K562 (cell line): ENCODE measurements around the gene PIK3R5. TPM values are rescaled to one million over a fixed set of nuclear protein-coding genes. Genes with fewer than 3 reads are reported as not detected.

ENCODE experiments used
- ATAC-seq: fragments of 200-7000 bp; cut with Tn5 transposase; 3 replicates; pipeline ENCODE4 v1.9.1; 2020; ENCODE audit warnings: moderate library complexity
- BruUV-seq: library from RNA; stranded (reverse); fragments of 400-500 nt; replicated peaks from 2 replicates; lab custom pipeline; 2021; lab: Mats Ljungman, UMichigan
- CTCF ChIA-PET: fragments of 300-600 bp; formaldehyde crosslinking; extraction: SDS; loops from one replicate; lab custom pipeline; 2021; ENCODE audit warnings: low intra/inter-chr PET ratio; lab: Yijun Ruan, JAX
- POLR2A ChIA-PET: fragments of 300-600, 350-650 bp; sonication (Branson Sonifier 250); formaldehyde crosslinking; extraction: SDS; loops from one replicate; lab custom pipeline; 2021; ENCODE audit warnings: antibody characterized with exemption, inconsistent platforms; lab: Yijun Ruan, JAX
- DNase-seq, 4 experiments: peaks; one replicate each; pipeline versions ENCODE4 v3.0.0 to v3.0.0-alpha.2; 2011 to 2018; ENCODE audit warnings: low spot score in 3 of 4, mixed read lengths in 3 of 4; ENCODE audit errors: extremely low read depth in 1 of 4
- FAIRE-seq: peaks from 2 replicates; lab custom pipeline; 2011; peaks lifted over from hg19 to GRCh38; lab: Jason Lieb, UNC
- H2AFZ ChIP-seq: 2 replicates; pipeline ENCODE4 v1.6.0; 2011; ENCODE audit warnings: low read depth, low read length, control low read depth, inconsistent platforms
- H3K27ac ChIP-seq: fragments of 200-600 bp; 3 replicates; pipeline ENCODE4 v1.8.0; 2011; ENCODE audit warnings: low read depth, mild to moderate bottlenecking, control low read depth, inconsistent platforms, low read length, moderate library complexity, mixed read lengths; ENCODE audit errors: extremely low read depth
- H3K27me3 ChIP-seq, 2 experiments: fragments of 300-600 bp in 1 of 2; 2 replicates in 1 of 2; 3 replicates in 1 of 2; pipeline versions ENCODE4 v1.6.0 to v1.8.0; 2011; ENCODE audit warnings: inconsistent platforms in 2 of 2, low read length in 2 of 2, mild to moderate bottlenecking in 1 of 2, mixed read lengths in 1 of 2, moderate library complexity in 1 of 2; ENCODE audit not compliant: control insufficient read depth in 2 of 2, insufficient read depth in 2 of 2
- H3K36me3 ChIP-seq: fragments of 300-600 bp; 3 replicates; pipeline ENCODE4 v1.8.0; 2011; ENCODE audit warnings: mild to moderate bottlenecking, low read length, inconsistent platforms; ENCODE audit not compliant: control insufficient read depth, insufficient read depth
- H3K4me1 ChIP-seq, 2 experiments: fragments of 200-600 bp in 1 of 2; replicated peaks in 1 of 2; 2 replicates in 1 of 2; 3 replicates in 1 of 2; pipeline versions ENCODE4 v1.5.1 to v1.8.0; 2011; ENCODE audit warnings: inconsistent platforms in 2 of 2, low read length in 2 of 2, mild to moderate bottlenecking in 1 of 2, mixed read lengths in 1 of 2, moderate library complexity in 1 of 2; ENCODE audit not compliant: control insufficient read depth in 2 of 2, insufficient read depth in 2 of 2
- H3K4me2 ChIP-seq: 2 replicates; pipeline ENCODE4 v1.6.1; 2011; ENCODE audit warnings: low read length, control low read depth, inconsistent platforms, mixed read lengths; ENCODE audit not compliant: insufficient read depth
- H3K4me3 ChIP-seq: fragments of 200-600 bp; sonication (generic), shearing (Covaris generic); 2 replicates; pipeline ENCODE4 v1.5.1; 2016; ENCODE audit warnings: control low read depth, inconsistent platforms
- H3K79me2 ChIP-seq: fragments of 200-600 bp; 3 replicates; pipeline ENCODE4 v1.8.0; 2011; ENCODE audit warnings: low read length, inconsistent platforms; ENCODE audit not compliant: control insufficient read depth, insufficient read depth
- H3K9ac ChIP-seq, 2 experiments: 2 replicates each; pipeline versions ENCODE4 v1.6.0 to v1.6.1; 2011; ENCODE audit warnings: low read depth in 2 of 2, low read length in 2 of 2, control low read depth in 1 of 2, inconsistent platforms in 1 of 2, mild to moderate bottlenecking in 1 of 2, mixed read lengths in 1 of 2; ENCODE audit not compliant: insufficient read depth in 1 of 2
- H3K9me1 ChIP-seq: one replicate; pipeline ENCODE4 v1.6.0; 2011; ENCODE audit warnings: inconsistent platforms, mild to moderate bottlenecking, low read length, moderate library complexity; ENCODE audit not compliant: control insufficient read depth, insufficient read depth
- H3K9me3 ChIP-seq: replicated peaks from 2 replicates; pipeline ENCODE4 v1.5.1; 2011; ENCODE audit warnings: low read depth, low read length, inconsistent platforms; ENCODE audit not compliant: control insufficient read depth, insufficient read depth
- H4K20me1 ChIP-seq: replicated peaks from 2 replicates; pipeline ENCODE4 v1.6.1; 2011; ENCODE audit warnings: low read length, inconsistent platforms, mixed read lengths; ENCODE audit not compliant: control insufficient read depth, insufficient read depth
- HNRNPL ChIP-seq: fragments of 200-400 bp; formaldehyde crosslinking; IDR thresholded peaks from 2 replicates; pipeline ENCODE4 v1.6.1; 2017; ENCODE audit warnings: low read depth, mild to moderate bottlenecking, low read length
- MCM3 ChIP-seq: fragments of 450-650 bp; IDR thresholded peaks from 2 replicates; pipeline ENCODE4 v1.6.1; 2016
- POLR2A ChIP-seq: fragments of 450-650 bp; conservative IDR thresholded peaks from 2 replicates; pipeline ENCODE4 v1.6.1; 2016
- PRMT5 ChIP-seq: sonication (generic); formaldehyde crosslinking; IDR thresholded peaks from 2 replicates; pipeline ENCODE4 v1.5.0; 2020; ENCODE audit warnings: missing genetic modification reagents
- ZFP30 ChIP-seq: fragments of 250-450 bp; sonication (Bioruptor Pico); IDR thresholded peaks from 2 replicates; pipeline ENCODE4 v1.8.0; 2022; ENCODE audit warnings: moderate library complexity, mild to moderate bottlenecking, inconsistent platforms, borderline replicate concordance
- ZNF644 ChIP-seq: fragments of 200-800 bp; sonication (Bioruptor generic); IDR thresholded peaks from 2 replicates; pipeline ENCODE4 v1.6.1; 2016; ENCODE audit warnings: low read depth, missing genetic modification characterization, missing compliant biosample characterization
- WGBS: fragments of 100-300 bp; shearing (Covaris generic); methylation state at CpG from one replicate; pipeline ENCODE4 v1.1.6; 2016; ENCODE audit warnings: low coverage, mixed read lengths; ENCODE audit not compliant: insufficient coverage; ENCODE audit errors: missing lambda C conversion rate; 5-methylcytosine and 5-hydroxymethylcytosine counted together
- in situ Hi-C: fragments of 300-500 bp; cut with MboI; formaldehyde crosslinking; loops from 4 replicates; pipeline ENCODE4 v1.15.0; 2018; ENCODE audit warnings: inconsistent platforms, mixed read lengths
- intact Hi-C: fragments of 100-400 bp; cut with micrococcal nuclease; formaldehyde crosslinking; loops from 2 replicates; pipeline ENCODE4 v1.14.2; 2022
- polyA plus RNA-seq, 8 experiments: library from polyadenylated mRNA; depleted of rRNA in 4 of 8; stranded (reverse) in 5 of 8; unstranded in 3 of 8; fragments of >200 nt; fragmentation: Nextera tagmentation in 2 of 8; fragmentation: Illumina TruSeq in 1 of 8; extraction: Ambion mirVana in 2 of 8; extraction: Trizol in 1 of 8; gene quantifications; 2 replicates each; pipeline versions ENCODE4 v1.2.1 to v1.2.3, GENCODE V29; 2011 to 2014; ENCODE audit warnings: inconsistent platforms in 1 of 8, missing spikeins in 1 of 8
- total RNA-seq, 7 experiments: library from RNA; depleted of rRNA in 6 of 7; stranded (reverse); fragments of >200 nt in 6 of 7; fragmentation: Illumina TruSeq in 2 of 7; extraction: Trizol in 2 of 7; gene quantifications; 2 replicates each; pipeline versions ENCODE4 v1.2.1 to v1.2.3, GENCODE V29; 2011 to 2021; ENCODE audit warnings: low replicate concordance in 1 of 7
- TF ChIP-seq, protein P1 (sequence below): fragments of 450-650 bp; IDR thresholded peaks from 2 replicates; pipeline ENCODE4 v1.6.1; 2016; ENCODE audit warnings: low read depth
- TF ChIP-seq, protein P2 (sequence below), 2 experiments: fragments of 450-650 bp in 1 of 2; sonication (generic) in 1 of 2; formaldehyde crosslinking; conservative IDR thresholded peaks; 2 replicates each; pipeline versions ENCODE4 v1.4.0 to v1.8.1; 2020 to 2022; ENCODE audit warnings: mild to moderate bottlenecking in 1 of 2, missing genetic modification reagents in 1 of 2
- TF ChIP-seq, protein P3 (sequence below): fragments of 200-800 bp; sonication (Bioruptor generic); IDR thresholded peaks from 2 replicates; pipeline ENCODE4 v1.6.1; 2016; ENCODE audit warnings: missing genetic modification characterization, missing compliant biosample characterization

The PIK3R5 gene
- total and polyA plus RNA-seq, 9 of the 15 experiments (the other 6 are each of a cell fraction or from before 2014, with no cell fraction given) = 0.01 to 0.38 TPM; not detected in 7

DNA sequence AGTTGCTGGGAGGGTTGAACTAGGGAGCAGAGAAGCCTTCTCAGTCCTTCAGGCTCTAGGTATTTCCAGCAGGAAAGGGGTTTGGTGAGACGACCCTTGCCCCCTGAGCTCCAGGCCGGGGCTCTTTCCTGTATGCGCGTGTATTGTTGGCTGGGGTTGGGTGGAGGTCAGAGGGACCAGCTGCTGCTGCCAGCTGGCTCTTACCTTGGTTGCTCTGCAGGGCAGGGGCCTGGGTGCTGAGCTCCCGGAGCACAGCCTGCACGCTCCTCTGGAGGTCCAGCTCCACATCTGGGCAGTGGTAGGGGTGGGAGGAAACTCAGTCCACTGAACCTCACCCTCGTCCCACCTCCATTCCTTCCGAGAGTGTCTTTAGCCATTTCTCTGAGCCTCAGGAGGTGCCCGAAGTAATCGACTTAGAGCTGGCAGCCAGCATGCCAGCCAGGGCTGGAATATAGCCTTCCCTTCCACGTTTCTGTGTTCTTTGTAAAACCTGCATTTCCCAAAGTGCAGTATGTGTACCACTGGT, 126.0 kb downstream of the PIK3R5 start:
- Histone ChIP-seq H2AFZ (no peak overlapping the region), H3K36me3 (no peaks in the 10 kb centered on the region), H3K79me2 (no peaks in the 10 kb centered on the region), H3K4me1 (no peaks in the 10 kb centered on the region), H3K27me3 (peaks cover 3 to 22% of the 10 kb centered on the region in 2 experiments; a peak in 3 of 5 replicates), H3K9ac (no peak overlapping the region), H3K4me3 (no peak overlapping the region), H3K27ac (no peak overlapping the region), H3K4me2 (no peak overlapping the region), H3K9me1 (no peaks in the 10 kb centered on the region), H3K9me3 (no peaks in the 10 kb centered on the region), H4K20me1 (no peaks in the 10 kb centered on the region)
- FAIRE-seq (no peak), DNase-seq (no peak), ATAC-seq (no peak)
- 0% methylated on average over 10 of the region's 11 CpGs for WGBS
- in situ Hi-C loops = no loop called here
- intact Hi-C loops = no loop called here
- POLR2A ChIA-PET = interaction anchor here (0.7 to 0.8 kb wide), 2 partner anchors 19 to 29 kb away, joined by 3 read pairs; no protein-coding TSS in a partner anchor
- CTCF ChIA-PET = no interaction called here
- BruUV-seq = no TSS peak
- TF ChIP-seq POLR2A = no peak
- TF ChIP-seq, protein P1, sequence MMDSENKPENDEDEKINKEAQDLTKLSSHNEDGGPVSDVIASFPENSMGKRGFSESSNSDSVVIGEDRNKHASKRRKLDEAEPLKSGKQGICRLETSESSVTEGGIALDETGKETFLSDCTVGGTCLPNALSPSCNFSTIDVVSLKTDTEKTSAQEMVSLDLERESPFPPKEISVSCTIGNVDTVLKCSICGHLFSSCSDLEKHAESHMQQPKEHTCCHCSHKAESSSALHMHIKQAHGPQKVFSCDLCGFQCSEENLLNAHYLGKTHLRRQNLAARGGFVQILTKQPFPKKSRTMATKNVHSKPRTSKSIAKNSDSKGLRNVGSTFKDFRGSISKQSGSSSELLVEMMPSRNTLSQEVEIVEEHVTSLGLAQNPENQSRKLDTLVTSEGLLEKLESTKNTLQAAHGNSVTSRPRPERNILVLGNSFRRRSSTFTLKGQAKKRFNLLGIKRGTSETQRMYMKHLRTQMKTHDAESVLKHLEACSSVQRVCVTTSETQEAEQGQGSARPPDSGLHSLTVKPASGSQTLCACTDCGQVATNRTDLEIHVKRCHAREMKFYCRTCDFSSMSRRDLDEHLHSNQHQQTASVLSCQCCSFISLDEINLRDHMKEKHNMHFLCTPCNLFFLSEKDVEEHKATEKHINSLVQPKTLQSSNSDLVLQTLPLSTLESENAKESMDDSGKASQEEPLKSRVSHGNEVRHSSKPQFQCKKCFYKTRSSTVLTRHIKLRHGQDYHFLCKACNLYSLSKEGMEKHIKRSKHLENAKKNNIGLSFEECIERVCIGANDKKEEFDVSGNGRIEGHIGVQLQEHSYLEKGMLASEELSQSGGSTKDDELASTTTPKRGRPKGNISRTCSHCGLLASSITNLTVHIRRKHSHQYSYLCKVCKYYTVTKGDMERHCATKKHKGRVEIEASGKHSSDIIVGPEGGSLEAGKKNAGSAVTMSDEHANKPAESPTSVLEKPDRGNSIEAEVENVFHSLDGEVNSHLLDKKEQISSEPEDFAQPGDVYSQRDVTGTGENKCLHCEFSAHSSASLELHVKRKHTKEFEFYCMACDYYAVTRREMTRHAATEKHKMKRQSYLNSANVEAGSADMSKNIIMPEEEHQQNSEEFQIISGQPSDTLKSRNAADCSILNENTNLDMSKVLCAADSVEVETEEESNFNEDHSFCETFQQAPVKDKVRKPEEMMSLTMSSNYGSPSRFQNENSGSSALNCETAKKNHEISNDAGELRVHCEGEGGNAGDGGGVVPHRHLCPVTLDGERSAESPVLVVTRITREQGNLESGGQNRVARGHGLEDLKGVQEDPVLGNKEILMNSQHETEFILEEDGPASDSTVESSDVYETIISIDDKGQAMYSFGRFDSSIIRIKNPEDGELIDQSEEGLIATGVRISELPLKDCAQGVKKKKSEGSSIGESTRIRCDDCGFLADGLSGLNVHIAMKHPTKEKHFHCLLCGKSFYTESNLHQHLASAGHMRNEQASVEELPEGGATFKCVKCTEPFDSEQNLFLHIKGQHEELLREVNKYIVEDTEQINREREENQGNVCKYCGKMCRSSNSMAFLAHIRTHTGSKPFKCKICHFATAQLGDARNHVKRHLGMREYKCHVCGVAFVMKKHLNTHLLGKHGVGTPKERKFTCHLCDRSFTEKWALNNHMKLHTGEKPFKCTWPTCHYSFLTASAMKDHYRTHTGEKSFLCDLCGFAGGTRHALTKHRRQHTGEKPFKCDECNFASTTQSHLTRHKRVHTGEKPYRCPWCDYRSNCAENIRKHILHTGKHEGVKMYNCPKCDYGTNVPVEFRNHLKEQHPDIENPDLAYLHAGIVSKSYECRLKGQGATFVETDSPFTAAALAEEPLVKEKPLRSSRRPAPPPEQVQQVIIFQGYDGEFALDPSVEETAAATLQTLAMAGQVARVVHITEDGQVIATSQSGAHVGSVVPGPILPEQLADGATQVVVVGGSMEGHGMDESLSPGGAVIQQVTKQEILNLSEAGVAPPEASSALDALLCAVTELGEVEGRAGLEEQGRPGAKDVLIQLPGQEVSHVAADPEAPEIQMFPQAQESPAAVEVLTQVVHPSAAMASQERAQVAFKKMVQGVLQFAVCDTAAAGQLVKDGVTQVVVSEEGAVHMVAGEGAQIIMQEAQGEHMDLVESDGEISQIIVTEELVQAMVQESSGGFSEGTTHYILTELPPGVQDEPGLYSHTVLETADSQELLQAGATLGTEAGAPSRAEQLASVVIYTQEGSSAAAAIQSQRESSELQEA = no peak
- TF ChIP-seq, protein P2, sequence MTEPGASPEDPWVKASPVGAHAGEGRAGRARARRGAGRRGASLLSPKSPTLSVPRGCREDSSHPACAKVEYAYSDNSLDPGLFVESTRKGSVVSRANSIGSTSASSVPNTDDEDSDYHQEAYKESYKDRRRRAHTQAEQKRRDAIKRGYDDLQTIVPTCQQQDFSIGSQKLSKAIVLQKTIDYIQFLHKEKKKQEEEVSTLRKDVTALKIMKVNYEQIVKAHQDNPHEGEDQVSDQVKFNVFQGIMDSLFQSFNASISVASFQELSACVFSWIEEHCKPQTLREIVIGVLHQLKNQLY (CRISPR knock-in tag; conservative IDR thresholded peaks at IDR 0.05) = no peak
- TF ChIP-seq, protein P3, sequence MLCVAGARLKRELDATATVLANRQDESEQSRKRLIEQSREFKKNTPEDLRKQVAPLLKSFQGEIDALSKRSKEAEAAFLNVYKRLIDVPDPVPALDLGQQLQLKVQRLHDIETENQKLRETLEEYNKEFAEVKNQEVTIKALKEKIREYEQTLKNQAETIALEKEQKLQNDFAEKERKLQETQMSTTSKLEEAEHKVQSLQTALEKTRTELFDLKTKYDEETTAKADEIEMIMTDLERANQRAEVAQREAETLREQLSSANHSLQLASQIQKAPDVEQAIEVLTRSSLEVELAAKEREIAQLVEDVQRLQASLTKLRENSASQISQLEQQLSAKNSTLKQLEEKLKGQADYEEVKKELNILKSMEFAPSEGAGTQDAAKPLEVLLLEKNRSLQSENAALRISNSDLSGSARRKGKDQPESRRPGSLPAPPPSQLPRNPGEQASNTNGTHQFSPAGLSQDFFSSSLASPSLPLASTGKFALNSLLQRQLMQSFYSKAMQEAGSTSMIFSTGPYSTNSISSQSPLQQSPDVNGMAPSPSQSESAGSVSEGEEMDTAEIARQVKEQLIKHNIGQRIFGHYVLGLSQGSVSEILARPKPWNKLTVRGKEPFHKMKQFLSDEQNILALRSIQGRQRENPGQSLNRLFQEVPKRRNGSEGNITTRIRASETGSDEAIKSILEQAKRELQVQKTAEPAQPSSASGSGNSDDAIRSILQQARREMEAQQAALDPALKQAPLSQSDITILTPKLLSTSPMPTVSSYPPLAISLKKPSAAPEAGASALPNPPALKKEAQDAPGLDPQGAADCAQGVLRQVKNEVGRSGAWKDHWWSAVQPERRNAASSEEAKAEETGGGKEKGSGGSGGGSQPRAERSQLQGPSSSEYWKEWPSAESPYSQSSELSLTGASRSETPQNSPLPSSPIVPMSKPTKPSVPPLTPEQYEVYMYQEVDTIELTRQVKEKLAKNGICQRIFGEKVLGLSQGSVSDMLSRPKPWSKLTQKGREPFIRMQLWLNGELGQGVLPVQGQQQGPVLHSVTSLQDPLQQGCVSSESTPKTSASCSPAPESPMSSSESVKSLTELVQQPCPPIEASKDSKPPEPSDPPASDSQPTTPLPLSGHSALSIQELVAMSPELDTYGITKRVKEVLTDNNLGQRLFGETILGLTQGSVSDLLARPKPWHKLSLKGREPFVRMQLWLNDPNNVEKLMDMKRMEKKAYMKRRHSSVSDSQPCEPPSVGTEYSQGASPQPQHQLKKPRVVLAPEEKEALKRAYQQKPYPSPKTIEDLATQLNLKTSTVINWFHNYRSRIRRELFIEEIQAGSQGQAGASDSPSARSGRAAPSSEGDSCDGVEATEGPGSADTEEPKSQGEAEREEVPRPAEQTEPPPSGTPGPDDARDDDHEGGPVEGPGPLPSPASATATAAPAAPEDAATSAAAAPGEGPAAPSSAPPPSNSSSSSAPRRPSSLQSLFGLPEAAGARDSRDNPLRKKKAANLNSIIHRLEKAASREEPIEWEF (CRISPR knock-in tag) = no peak
- no peak for TF ChIP-seq HNRNPL
- TF ChIP-seq MCM3 = no peak
- TF ChIP-seq ZFP30 (CRISPR knock-in tag) = no peak
- no peak for TF ChIP-seq PRMT5 (CRISPR knock-in tag)
- no peak for TF ChIP-seq ZNF644 (tag)
